Epithelial cell of alveolus of lung (primary cell): ENCODE measurements around the gene SERPINA10. TPM values are rescaled to one million over a fixed set of nuclear protein-coding genes. Genes with fewer than 3 reads are reported as not detected.

Experiments used
- total RNA-seq: library from RNA; depleted of rRNA; stranded (reverse); fragments of >200 nt; gene quantifications from 2 replicates; pipeline ENCODE4 v1.2.1, GENCODE V29; 2015

Gene SERPINA10, protein sequence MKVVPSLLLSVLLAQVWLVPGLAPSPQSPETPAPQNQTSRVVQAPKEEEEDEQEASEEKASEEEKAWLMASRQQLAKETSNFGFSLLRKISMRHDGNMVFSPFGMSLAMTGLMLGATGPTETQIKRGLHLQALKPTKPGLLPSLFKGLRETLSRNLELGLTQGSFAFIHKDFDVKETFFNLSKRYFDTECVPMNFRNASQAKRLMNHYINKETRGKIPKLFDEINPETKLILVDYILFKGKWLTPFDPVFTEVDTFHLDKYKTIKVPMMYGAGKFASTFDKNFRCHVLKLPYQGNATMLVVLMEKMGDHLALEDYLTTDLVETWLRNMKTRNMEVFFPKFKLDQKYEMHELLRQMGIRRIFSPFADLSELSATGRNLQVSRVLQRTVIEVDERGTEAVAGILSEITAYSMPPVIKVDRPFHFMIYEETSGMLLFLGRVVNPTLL
- total RNA-seq, result not detected in 2 replicates

GRCh38 chr14:94292872-94293577, at the start of gene SERPINA10:
Gene SERPINA10, minus strand, starts transcription at chr14:94293268. Its CDS starts 2,675 bp downstream, at chr14:94290593.

GRCh38 chr14:94322648-94323570, 29.8 kb upstream of the SERPINA10 start, which contains the start of gene SERPINA6:
Gene SERPINA6, minus strand, starts transcription at chr14:94323336. Its CDS starts 8,688 bp downstream, at chr14:94314648.

Other genes starting within 250 kb of the SERPINA10 start
- 95.9 and 147 TPM in 2 replicates for gene DDX24, start 212.1 kb downstream of the SERPINA10 start, total RNA-seq
- 9.6 and 28.6 TPM in 2 replicates for gene IFI27L1, start 212.0 kb downstream of the SERPINA10 start, total RNA-seq
- gene IFI27, start 182.5 kb downstream of the SERPINA10 start, total RNA-seq, result 37.6 TPM in 1 of 2 replicates, not detected in the other
- 47.2 and 328 TPM in 2 replicates for gene IFI27L2, start 163.7 kb downstream of the SERPINA10 start, total RNA-seq
- 1.6 and 8.5 TPM in 2 replicates for gene PPP4R4, start 118.9 kb downstream of the SERPINA10 start, total RNA-seq
- gene SERPINA6, start 30.1 kb upstream of the SERPINA10 start, total RNA-seq, result 0.13 TPM in 1 of 2 replicates, not detected in the other
- not detected in 2 replicates for gene SERPINA2, start 73.4 kb upstream of the SERPINA10 start, total RNA-seq
- 0.24 and 5.3 TPM in 2 replicates for gene SERPINA1, start 95.3 kb upstream of the SERPINA10 start, total RNA-seq
- gene SERPINA11, start 159.5 kb upstream of the SERPINA10 start, total RNA-seq, result not detected in 2 replicates
- not detected in 2 replicates for gene SERPINA9, start 182.9 kb upstream of the SERPINA10 start, total RNA-seq
- gene SERPINA12, start 216.2 kb upstream of the SERPINA10 start, total RNA-seq, result not detected in 2 replicates